Lower leg skin (tissue), 3 donors: ENCODE data around the gene MEGF6.

Experiments
- CTCF ChIP-seq, 3 donors: fragments of 450-650 bp; IDR thresholded peaks; one replicate each; pipeline ENCODE4 v1.5.1; 2016; ENCODE audit warnings: antibody characterized with exemption in 3 of 3, mild to moderate bottlenecking in 3 of 3, moderate library complexity in 2 of 3
- POLR2A ChIP-seq, 2 donors: fragments of 450-650 bp; IDR thresholded peaks; one replicate each; pipeline ENCODE4 v1.6.1; 2016 to 2017; ENCODE audit warnings: antibody characterized with exemption in 2 of 2, mild to moderate bottlenecking in 1 of 2, moderate library complexity in 1 of 2

GRCh38 chr1:3652548-3653285 is 41.4 kb upstream of the MEGF6 start:
- TF ChIP-seq CTCF (IDR thresholded peaks at IDR 0.05): no peak
- TF ChIP-seq POLR2A (IDR thresholded peaks at IDR 0.05): no peak
